ENCODE data around the gene GPR25. TPM values are rescaled to one million over a fixed set of nuclear protein-coding genes. Genes with fewer than 3 reads are reported as not detected.

Gene GPR25
- total RNA-seq, 1 experiment from 2014 or later: not detected

GRCh38 chr1:200891774-200892157, 19.0 kb downstream of the GPR25 start:
- Histone ChIP-seq H3K9me3 (ENCODE audit: control insufficient read depth in 1 of 2, insufficient read depth in 1 of 2, low read depth in 1 of 2, low read length in 2 of 2) (no peaks in the 10 kb centered on the region), H3K9me2 (ENCODE audit: insufficient read depth) (no peaks in the 10 kb centered on the region), H4K20me1 (ENCODE audit: insufficient read depth) (no peaks in the 10 kb centered on the region), H3K36me3 (ENCODE audit: control insufficient read depth in 1 of 2, insufficient read depth in 2 of 2, low read length in 2 of 2) (no peaks in the 10 kb centered on the region), H3K4me1 (ENCODE audit: control insufficient read depth in 1 of 2, insufficient read depth in 2 of 2, low read length in 2 of 2) (peaks cover 41 to 67% of the 10 kb centered on the region in 2 experiments), H3K4me3 (replicated peaks in 1 of 2; ENCODE audit: low read depth in 1 of 2, low read length in 2 of 2) (peak overlapping the region; percentile 57 to 72), H3K27me3 (ENCODE audit: insufficient read depth, low read length) (no peaks in the 10 kb centered on the region), H3K79me2 (ENCODE audit: insufficient read depth, low read length) (no peaks in the 10 kb centered on the region; the same call in 1 of the 2 replicates), H3K27ac (ENCODE audit: low read depth, low read length) (peak overlapping the region; percentile 72), H3K4me2 (ENCODE audit: low read length) (peak overlapping the region; percentile 97), H2AFZ (ENCODE audit: low read depth, low read length, poor library complexity, severe bottlenecking) (peak overlapping the region; percentile 80), H3K9ac (ENCODE audit: low read length) (peak overlapping the region; percentile 75)
- TF ChIP-seq POLR2AphosphoS5 (IDR thresholded peaks at IDR 0.05; ENCODE audit: low read depth, low read length) (no peak), YY1 (IDR thresholded peaks at IDR 0.05; ENCODE audit: extremely low read depth, insufficient replicate concordance, low read depth, low read length) (no peak), POLR2A (IDR thresholded peaks at IDR 0.05; ENCODE audit: borderline replicate concordance, extremely low read depth, insufficient read depth, insufficient read length) (no peak), EZH2phosphoT487 (IDR thresholded peaks at IDR 0.05; ENCODE audit: borderline replicate concordance) (no peak), JUND (IDR thresholded peaks at IDR 0.05) (no peak), TCF7L2 (IDR thresholded peaks at IDR 0.05; ENCODE audit: borderline replicate concordance, extremely low read depth, insufficient read depth, insufficient read length) (no peak), ZBTB33 (IDR thresholded peaks at IDR 0.05; ENCODE audit: extremely low read depth, insufficient replicate concordance, low read length) (no peak), SRF (IDR thresholded peaks at IDR 0.05; ENCODE audit: low read depth) (no peak), RAD21 (IDR thresholded peaks at IDR 0.05; ENCODE audit: low read depth) (no peak), ELF1 (IDR thresholded peaks at IDR 0.05; ENCODE audit: borderline replicate concordance, low read depth) (no peak), SP1 (IDR thresholded peaks at IDR 0.05; ENCODE audit: low read depth) (no peak), ZFX (IDR thresholded peaks at IDR 0.05) (no peak), EGR1 (IDR thresholded peaks at IDR 0.05; ENCODE audit: low read depth) (no peak), MAX (IDR thresholded peaks at IDR 0.05) (no peak)
- peak; percentile 1; the same call in 1 of the 2 replicates for ATAC-seq
- DNase-seq (ENCODE audit: low read depth, low spot score): no peak
- RAD21 ChIA-PET (ENCODE audit: low non-redundant PET in 1 of 2, low total read pairs in 2 of 2, uncharacterized antibody in 2 of 2, unreplicated experiment in 2 of 2): no interaction called here
- BruUV-seq (replicated peaks): no TSS peak
- intact Hi-C loops (cut with micrococcal nuclease): no loop called here
- CTCF ChIA-PET: interaction anchor here (1.0 to 1.7 kb wide), 3 partner anchors 11 to 269 kb away, joined by 4 to 6 read pairs (median 6); no protein-coding TSS in a partner anchor
- POLR2A ChIA-PET: no interaction called here

Data from HCT116 (cell line).